Esophagus squamous epithelium (tissue), 5 donors: Measurements from ENCODE around the gene TAF3. TPM values are rescaled to one million over a fixed set of nuclear protein-coding genes. Genes with fewer than 3 reads are reported as not detected.

Source experiments
- DNase-seq: peaks from one replicate; lab custom pipeline; 2025; lab: John Stamatoyannopoulos, UW
- H3K27ac ChIP-seq, 4 donors: fragments of 200-600 bp; sonication (generic); one replicate each; pipeline ENCODE4 v1.5.1; 2016 to 2019; ENCODE audit warnings: mild to moderate bottlenecking in 1 of 4
- H3K27me3 ChIP-seq, 4 donors: fragments of 200-600 bp; sonication (generic); 1 replicate in 3 of 4; 2 replicates in 1 of 4; pipeline versions ENCODE4 v1.5.1 to v1.6.0; 2017 to 2021; ENCODE audit warnings: antibody characterized with exemption in 1 of 4
- H3K36me3 ChIP-seq, 3 donors: fragments of 200-600 bp; sonication (generic); one replicate each; pipeline ENCODE4 v1.5.1; 2016 to 2019
- H3K4me1 ChIP-seq, 3 donors: fragments of 200-600 bp; sonication (generic); one replicate each; pipeline ENCODE4 v1.5.1; 2017 to 2019
- H3K4me3 ChIP-seq, 4 donors: fragments of 200-600 bp; sonication (generic); 1 replicate in 3 of 4; 2 replicates in 1 of 4; pipeline ENCODE4 v1.5.1; 2016 to 2019; ENCODE audit warnings: mild to moderate bottlenecking in 2 of 4, moderate library complexity in 1 of 4
- H3K9me3 ChIP-seq, 3 donors: fragments of 200-600 bp; sonication (generic); one replicate each; pipeline ENCODE4 v1.5.1; 2016 to 2019
- POLR2A ChIP-seq, 4 donors: fragments of 450-650 bp; IDR thresholded peaks; one replicate each; pipeline ENCODE4 v1.6.1; 2017; ENCODE audit warnings: antibody characterized with exemption in 4 of 4, mild to moderate bottlenecking in 4 of 4, moderate library complexity in 3 of 4
- WGBS, 2 donors: methylation state at CpG; one replicate each; pipeline ENCODE4 v1.1.5; 2018; 5-methylcytosine and 5-hydroxymethylcytosine counted together
- intact Hi-C: fragments of 100-400 bp; cut with DNase I; formaldehyde crosslinking; loops from one replicate; pipeline ENCODE4 v1.15.0; 2022
- total RNA-seq, 4 donors: library from RNA; depleted of rRNA; stranded (reverse); fragments of >200 nt; gene quantifications; one replicate each; pipeline ENCODE4 v1.1.0, GENCODE V29; 2016
- TF ChIP-seq, protein P1 (sequence below), 6 experiments: fragments of 450-650 bp in 4 of 6; fragments of 200-600 bp in 2 of 6; sonication (generic) in 2 of 6; IDR thresholded peaks; one replicate each; pipeline ENCODE4 v1.5.1; 2016 to 2019; ENCODE audit warnings: antibody characterized with exemption in 6 of 6, mild to moderate bottlenecking in 4 of 6, moderate library complexity in 4 of 6
- donor health status: DM: yes; HTN: yes; CAD: no.

TAF3 gene
- total RNA-seq, 4 donors from 2014 or later = 2.6 to 5.1 (median 3.6) TPM

DNA sequence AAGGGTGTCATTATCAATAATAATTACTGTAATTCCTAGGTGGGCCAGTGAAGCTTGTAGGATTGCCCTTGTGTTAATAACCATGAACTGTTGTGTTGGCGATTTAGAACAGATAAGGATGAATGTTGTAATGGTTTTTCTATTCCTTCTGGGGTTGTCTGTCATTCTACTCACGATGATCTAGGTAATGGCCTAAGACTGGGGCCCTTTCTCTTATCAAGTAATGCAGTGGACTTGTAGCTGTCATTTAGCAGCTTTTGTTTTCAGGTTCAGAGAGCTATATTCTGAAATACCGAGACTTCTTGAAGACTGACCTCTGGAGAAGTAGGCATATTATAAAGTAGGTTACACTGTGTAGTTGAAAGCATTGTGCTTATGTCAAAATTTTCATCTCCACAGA lies 110.2 kb downstream of the TAF3 start:
- H3K27me3 ChIP-seq = no peaks in the 10 kb centered on the region
- intact Hi-C loops = no loop called here
- no peak for DNase-seq
- H3K4me1 ChIP-seq = no peaks in the 10 kb centered on the region
- H3K9me3 ChIP-seq = no peaks in the 10 kb centered on the region
- H3K27ac ChIP-seq = no peak overlapping the region
- WGBS, 2 donors = 96 to 97% methylated on average over 3 of the region's 3 CpGs
- H3K4me3 ChIP-seq = no peak overlapping the region
- H3K36me3 ChIP-seq = no peaks in the 10 kb centered on the region
- TF ChIP-seq POLR2A (IDR thresholded peaks at IDR 0.05) = no peak
- TF ChIP-seq, protein P1, sequence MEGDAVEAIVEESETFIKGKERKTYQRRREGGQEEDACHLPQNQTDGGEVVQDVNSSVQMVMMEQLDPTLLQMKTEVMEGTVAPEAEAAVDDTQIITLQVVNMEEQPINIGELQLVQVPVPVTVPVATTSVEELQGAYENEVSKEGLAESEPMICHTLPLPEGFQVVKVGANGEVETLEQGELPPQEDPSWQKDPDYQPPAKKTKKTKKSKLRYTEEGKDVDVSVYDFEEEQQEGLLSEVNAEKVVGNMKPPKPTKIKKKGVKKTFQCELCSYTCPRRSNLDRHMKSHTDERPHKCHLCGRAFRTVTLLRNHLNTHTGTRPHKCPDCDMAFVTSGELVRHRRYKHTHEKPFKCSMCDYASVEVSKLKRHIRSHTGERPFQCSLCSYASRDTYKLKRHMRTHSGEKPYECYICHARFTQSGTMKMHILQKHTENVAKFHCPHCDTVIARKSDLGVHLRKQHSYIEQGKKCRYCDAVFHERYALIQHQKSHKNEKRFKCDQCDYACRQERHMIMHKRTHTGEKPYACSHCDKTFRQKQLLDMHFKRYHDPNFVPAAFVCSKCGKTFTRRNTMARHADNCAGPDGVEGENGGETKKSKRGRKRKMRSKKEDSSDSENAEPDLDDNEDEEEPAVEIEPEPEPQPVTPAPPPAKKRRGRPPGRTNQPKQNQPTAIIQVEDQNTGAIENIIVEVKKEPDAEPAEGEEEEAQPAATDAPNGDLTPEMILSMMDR (IDR thresholded peaks at IDR 0.05) = no peak

DNA sequence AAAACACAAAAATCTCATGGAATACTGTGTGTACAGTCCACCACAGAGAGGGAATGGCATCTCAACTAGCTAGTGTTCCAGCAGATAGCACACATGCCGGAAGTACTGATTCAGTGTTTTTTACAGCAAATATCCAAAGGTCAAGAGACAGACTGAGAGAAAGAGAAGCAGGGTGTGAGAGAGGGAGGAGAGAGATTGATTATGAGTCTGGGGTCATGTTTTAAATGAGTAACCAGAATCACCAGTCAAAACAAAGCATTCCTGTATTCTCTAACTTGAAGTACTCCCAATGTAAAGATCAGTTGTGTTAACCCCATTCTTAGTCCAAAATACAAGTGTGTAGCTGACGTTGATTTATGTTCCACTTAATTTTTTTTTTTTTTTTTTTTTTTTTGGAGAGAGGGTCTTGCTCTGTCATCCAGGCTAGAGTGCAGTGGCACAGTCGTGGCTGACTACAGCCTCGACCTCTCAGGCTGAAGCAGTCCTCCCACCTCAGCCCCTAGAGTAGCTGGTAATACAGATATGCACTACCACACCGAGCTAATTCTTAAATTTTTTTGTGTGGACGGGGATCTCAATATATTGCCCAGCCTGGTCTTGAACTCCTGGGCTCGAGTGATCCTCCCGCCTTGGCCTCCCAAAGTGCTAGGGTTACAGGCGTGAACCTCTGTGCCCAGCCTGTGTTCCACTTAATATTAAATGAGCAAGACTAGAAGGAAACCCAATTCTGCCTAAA lies 114.2 kb downstream of the TAF3 start:
- Histone ChIP-seq H3K36me3 (no peaks in the 10 kb centered on the region), H3K4me3 (no peak overlapping the region), H3K27ac (no peak overlapping the region), H3K9me3 (no peaks in the 10 kb centered on the region), H3K27me3 (no peaks in the 10 kb centered on the region), H3K4me1 (peaks cover 0 to 3% (median 0%) of the 10 kb centered on the region in 3 donors)
- intact Hi-C loops = no loop called here
- TF ChIP-seq, protein P1 (IDR thresholded peaks at IDR 0.05) = no peak
- TF ChIP-seq POLR2A (IDR thresholded peaks at IDR 0.05) = no peak
- 73 to 89% methylated on average over 7 of the region's 9 CpGs for WGBS, 2 donors
- DNase-seq = no peak

DNA sequence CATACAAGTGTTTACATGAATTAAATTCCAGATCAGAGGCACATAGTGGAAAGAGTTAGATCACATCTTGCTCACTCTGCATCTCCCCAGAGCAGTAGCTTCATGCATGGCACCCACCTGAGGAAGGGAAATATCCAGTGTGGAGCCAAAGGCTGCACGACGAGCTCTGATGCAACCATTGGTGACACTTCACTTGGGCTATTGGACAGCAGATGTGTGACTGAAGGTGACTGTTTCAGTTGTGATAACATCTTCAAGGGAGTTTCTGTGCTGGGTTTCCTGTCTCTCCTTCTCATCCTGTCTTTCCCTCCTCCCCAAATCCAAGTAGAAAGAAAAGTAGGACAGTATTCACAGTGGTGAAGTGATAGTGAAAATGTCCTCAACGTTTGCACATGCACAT lies 115.0 kb downstream of the TAF3 start:
- WGBS, 2 donors = 72 to 86% methylated on average over 3 of the region's 3 CpGs

DNA sequence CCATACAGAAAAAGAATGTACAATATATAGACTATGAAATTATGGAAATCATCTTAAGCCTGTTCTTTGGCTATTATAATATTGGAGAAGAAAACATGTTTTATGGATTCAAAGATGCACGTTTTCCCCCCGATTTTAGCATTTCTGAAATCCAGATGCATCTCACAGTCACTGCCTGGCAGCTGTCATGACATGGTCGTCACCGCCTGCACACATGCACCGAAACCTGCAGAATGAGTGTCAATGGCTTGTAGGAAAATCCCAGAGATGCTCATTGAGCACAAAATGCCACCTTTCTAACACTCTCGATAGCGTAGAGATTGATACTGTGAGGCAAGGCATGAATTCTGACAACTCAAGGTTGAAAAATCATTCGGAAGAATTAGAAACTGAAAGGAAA lies 115.5 kb downstream of the TAF3 start:
- Histone ChIP-seq H3K36me3 (no peaks in the 10 kb centered on the region), H3K9me3 (no peaks in the 10 kb centered on the region), H3K4me3 (no peak overlapping the region), H3K27ac (no peak overlapping the region), H3K27me3 (no peaks in the 10 kb centered on the region), H3K4me1 (peaks cover 0 to 12% (median 0%) of the 10 kb centered on the region in 3 donors)
- TF ChIP-seq POLR2A (IDR thresholded peaks at IDR 0.05) = no peak
- TF ChIP-seq, protein P1 (IDR thresholded peaks at IDR 0.05) = no peak
- WGBS, 2 donors = 93 to 94% methylated on average over 8 of the region's 8 CpGs
- DNase-seq = no peak
- intact Hi-C loops = no loop called here

More for the DNA sequence above, 115.0 kb downstream of the TAF3 start:
- Histone ChIP-seq H3K27me3 (no peaks in the 10 kb centered on the region), H3K4me1 (peaks cover 0 to 11% (median 0%) of the 10 kb centered on the region in 3 donors), H3K27ac (no peak overlapping the region), H3K9me3 (no peaks in the 10 kb centered on the region), H3K4me3 (no peak overlapping the region), H3K36me3 (no peaks in the 10 kb centered on the region)
- TF ChIP-seq POLR2A (IDR thresholded peaks at IDR 0.05) = no peak
- TF ChIP-seq, protein P1 (IDR thresholded peaks at IDR 0.05) = no peak
- no peak for DNase-seq
- intact Hi-C loops = no loop called here

DNA sequence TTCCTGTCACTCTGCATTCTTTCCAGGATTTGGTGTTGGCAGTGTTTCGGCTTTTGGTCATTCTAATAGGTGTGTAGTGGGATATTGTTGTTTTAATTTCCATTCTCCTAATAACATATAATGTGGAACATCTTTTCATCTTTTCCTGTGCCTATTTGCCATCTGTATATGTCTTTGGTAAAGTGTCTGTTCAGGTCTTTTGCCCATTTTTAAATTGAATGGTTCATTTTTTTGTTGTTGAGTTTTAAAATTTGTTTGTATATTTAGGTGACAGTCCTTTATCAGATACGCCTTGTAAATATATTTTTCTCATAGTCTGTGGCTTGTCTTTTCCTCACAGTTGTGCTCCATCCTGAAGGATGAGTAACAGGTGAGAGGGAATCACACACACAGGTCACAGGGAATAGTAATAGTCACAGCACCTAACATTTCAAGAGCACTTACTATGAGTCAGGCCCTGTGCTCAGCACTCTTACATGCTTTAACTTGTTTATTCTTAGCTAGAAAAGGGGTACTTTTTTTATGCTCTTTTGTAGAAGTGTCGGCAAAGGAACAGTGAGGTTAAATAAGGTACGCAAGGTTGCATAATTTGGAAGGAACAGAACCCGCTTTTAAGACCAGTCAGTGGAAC lies 119.1 kb downstream of the TAF3 start:
- no peak for DNase-seq
- Histone ChIP-seq H3K27me3 (no peaks in the 10 kb centered on the region), H3K36me3 (no peaks in the 10 kb centered on the region), H3K4me1 (peaks cover 0 to 12% (median 0%) of the 10 kb centered on the region in 3 donors), H3K4me3 (no peak overlapping the region), H3K9me3 (no peaks in the 10 kb centered on the region), H3K27ac (no peak overlapping the region)
- no peak for TF ChIP-seq POLR2A (IDR thresholded peaks at IDR 0.05)
- TF ChIP-seq, protein P1 (IDR thresholded peaks at IDR 0.05) = no peak
- 47 to 70% methylated on average over 5 of the region's 5 CpGs for WGBS, 2 donors
- intact Hi-C loops = no loop called here
